ENCODE data around the gene SNX9. TPM values are rescaled to one million over a fixed set of nuclear protein-coding genes. Genes with fewer than 3 reads are reported as not detected.

SNX9 gene
- total RNA-seq, 1 donor from 2014 or later, result 25.0 TPM

DNA sequence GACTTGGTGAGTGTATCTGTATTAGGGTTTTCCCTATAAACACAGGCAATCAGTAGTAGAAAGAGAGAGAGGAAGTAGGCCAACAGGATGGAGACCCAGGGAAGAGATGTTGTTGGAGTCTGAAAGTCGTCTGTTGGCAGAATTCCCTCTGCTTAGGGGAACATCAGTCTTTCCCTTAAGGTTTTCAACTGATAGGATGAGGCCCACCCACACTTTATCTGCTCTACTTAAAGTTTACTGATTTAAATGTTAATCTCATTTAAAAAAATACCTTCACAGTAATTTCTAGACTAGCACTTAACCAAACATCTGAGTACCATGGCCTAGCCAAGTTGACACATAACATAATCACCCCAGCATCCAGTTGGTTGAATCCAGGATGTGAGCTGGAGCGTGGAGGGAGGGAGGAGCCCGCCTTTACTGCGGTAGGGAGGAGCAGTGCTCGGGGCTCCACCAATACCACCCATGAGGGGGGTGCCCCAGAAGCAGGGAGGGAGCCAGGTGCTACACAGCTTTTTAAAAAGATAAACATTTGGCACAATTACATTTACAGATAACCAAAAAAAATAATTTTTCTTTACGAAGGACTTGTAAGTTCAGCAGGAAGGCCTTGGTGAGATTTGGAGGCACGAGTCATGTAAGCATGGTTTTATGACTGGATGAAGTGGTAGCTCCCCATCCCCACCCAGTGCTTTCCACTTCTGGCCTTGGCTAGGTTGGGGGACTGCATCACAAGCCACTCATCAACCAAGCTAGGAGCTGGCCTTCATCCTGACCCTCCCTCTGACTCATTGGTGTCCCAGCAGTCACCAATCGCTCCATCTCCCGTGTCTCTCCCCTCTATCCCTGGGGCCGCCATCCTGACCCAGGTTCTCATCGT lies 18.4 kb upstream of the SNX9 start:
- no peaks in the 10 kb centered on the region for H3K36me3 ChIP-seq
- no peaks in the 10 kb centered on the region for H3K27me3 ChIP-seq (ENCODE audit: low read depth)
- H3K4me3 ChIP-seq, result no peak overlapping the region
- H3K27ac ChIP-seq, result no peak overlapping the region
- H3K9me3 ChIP-seq, result no peaks in the 10 kb centered on the region
- no peak for ATAC-seq
- no peak for DNase-seq
- intact Hi-C loops (cut with DNase I), result no loop called here
- TF ChIP-seq, protein P1, sequence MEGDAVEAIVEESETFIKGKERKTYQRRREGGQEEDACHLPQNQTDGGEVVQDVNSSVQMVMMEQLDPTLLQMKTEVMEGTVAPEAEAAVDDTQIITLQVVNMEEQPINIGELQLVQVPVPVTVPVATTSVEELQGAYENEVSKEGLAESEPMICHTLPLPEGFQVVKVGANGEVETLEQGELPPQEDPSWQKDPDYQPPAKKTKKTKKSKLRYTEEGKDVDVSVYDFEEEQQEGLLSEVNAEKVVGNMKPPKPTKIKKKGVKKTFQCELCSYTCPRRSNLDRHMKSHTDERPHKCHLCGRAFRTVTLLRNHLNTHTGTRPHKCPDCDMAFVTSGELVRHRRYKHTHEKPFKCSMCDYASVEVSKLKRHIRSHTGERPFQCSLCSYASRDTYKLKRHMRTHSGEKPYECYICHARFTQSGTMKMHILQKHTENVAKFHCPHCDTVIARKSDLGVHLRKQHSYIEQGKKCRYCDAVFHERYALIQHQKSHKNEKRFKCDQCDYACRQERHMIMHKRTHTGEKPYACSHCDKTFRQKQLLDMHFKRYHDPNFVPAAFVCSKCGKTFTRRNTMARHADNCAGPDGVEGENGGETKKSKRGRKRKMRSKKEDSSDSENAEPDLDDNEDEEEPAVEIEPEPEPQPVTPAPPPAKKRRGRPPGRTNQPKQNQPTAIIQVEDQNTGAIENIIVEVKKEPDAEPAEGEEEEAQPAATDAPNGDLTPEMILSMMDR (IDR thresholded peaks at IDR 0.05), result no peak
- no peaks in the 10 kb centered on the region for H3K4me1 ChIP-seq

DNA sequence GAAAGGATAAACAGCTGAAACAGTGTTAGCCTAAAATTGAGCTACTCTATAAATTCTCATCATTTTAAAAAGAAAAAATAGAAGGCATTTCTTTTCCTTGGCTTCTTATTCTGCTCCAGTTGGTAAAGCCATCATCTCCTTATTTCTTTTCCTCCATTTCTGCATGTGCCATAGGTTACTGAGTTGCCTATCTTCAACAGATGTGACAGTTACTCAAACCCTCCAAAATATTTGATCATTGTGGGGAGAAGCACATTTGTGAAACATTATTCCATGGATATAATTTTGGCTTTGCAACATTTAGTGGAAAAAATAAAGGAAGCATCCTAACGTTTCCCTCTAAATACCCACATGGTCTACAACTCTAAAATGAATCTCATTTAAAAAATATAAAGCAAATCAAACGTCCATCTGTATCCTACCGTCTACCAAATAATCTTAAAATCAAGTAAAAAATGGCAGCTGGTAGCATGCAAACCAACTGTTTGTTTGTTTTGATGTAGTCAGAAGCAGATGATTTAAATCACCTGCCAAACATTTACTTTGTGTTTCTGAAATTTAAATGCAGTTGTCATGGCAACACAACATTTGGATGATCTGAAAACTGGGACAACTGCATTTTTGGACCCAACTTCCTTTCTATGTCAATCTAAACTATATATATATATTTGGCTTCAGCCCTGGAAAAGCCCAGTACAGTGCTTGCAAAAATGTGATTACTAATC lies 16.8 kb upstream of the SNX9 start:
- no peak for ATAC-seq
- DNase-seq, result no peak
- Histone ChIP-seq H3K4me1 (no peaks in the 10 kb centered on the region), H3K9me3 (no peaks in the 10 kb centered on the region), H3K36me3 (no peaks in the 10 kb centered on the region), H3K27ac (no peak overlapping the region), H3K27me3 (ENCODE audit: low read depth) (no peaks in the 10 kb centered on the region), H3K4me3 (no peak overlapping the region)
- intact Hi-C loops (cut with DNase I), result no loop called here
- TF ChIP-seq, protein P1 (IDR thresholded peaks at IDR 0.05), result no peak

GRCh38 chr6:157806856-157807215 lies 16.2 kb upstream of the SNX9 start:
- Histone ChIP-seq H3K27me3 (ENCODE audit: low read depth) (no peaks in the 10 kb centered on the region), H3K27ac (no peak overlapping the region), H3K4me1 (no peaks in the 10 kb centered on the region), H3K36me3 (no peaks in the 10 kb centered on the region), H3K4me3 (no peak overlapping the region), H3K9me3 (no peaks in the 10 kb centered on the region)
- DNase-seq (no peak), ATAC-seq (no peak)
- intact Hi-C loops (cut with DNase I), result no loop called here
- TF ChIP-seq, protein P1 (IDR thresholded peaks at IDR 0.05), result no peak

DNA sequence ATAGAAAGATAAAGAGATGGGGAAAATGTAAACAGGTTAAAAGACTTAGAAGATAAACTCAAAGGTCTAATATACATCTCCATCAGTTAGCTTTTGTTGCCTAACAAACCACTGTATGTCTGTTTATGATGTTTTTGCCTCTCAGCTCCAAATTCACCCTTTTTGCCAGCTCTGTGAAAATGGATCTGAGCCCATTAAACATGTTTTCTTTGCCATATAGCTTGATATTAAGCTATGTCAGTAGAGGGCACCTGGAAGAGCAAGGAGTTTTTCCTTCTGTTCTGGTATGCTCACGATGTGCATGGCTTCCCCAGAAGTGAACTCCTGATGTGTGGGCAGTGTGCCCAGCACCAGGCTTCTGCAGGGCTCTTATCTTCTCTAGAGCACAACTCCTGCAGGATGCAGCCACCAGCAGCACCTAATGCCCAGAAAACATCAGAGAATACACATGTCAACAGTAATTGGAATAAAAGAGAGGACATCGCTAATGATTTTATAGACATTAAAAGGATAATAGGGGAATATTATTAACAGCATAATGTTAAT lies 14.6 kb upstream of the SNX9 start:
- H3K4me1 ChIP-seq, result no peaks in the 10 kb centered on the region
- H3K27ac ChIP-seq, result no peak overlapping the region
- H3K27me3 ChIP-seq (ENCODE audit: low read depth), result no peaks in the 10 kb centered on the region
- intact Hi-C loops (cut with DNase I), result no loop called here
- no peaks in the 10 kb centered on the region for H3K9me3 ChIP-seq
- no peak overlapping the region for H3K4me3 ChIP-seq
- ATAC-seq (no peak), DNase-seq (no peak)
- TF ChIP-seq, protein P1 (IDR thresholded peaks at IDR 0.05), result no peak
- no peaks in the 10 kb centered on the region for H3K36me3 ChIP-seq

- Histone ChIP-seq H3K27ac (no peak overlapping the region), H3K4me3 (no peak overlapping the region), H3K4me1 (peaks cover 5% of the 10 kb centered on the region), H3K9me3 (no peaks in the 10 kb centered on the region), H3K27me3 (ENCODE audit: low read depth) (no peaks in the 10 kb centered on the region), H3K36me3 (no peaks in the 10 kb centered on the region)
- ATAC-seq (no peak), DNase-seq (no peak)
- intact Hi-C loops (cut with DNase I), result no loop called here
- TF ChIP-seq, protein P1 (IDR thresholded peaks at IDR 0.05), result no peak
These were observed 13.4 kb upstream of the SNX9 start for GRCh38 chr6:157809613-157810012.
